Embryonic facial prominence (tissue), 1 donor: ENCODE data around the gene RHOG.
"Not testable (repeated sequence)": the region's sequence is repeated elsewhere in the genome, so short reads cannot be mapped to it uniquely, and the experiment has no call there.

Experiments
- DNase-seq: peaks from one replicate; pipeline ENCODE4 v3.0.0-alpha.2; 2016; ENCODE audit errors: extremely low spot score

The RHOG gene

DNA sequence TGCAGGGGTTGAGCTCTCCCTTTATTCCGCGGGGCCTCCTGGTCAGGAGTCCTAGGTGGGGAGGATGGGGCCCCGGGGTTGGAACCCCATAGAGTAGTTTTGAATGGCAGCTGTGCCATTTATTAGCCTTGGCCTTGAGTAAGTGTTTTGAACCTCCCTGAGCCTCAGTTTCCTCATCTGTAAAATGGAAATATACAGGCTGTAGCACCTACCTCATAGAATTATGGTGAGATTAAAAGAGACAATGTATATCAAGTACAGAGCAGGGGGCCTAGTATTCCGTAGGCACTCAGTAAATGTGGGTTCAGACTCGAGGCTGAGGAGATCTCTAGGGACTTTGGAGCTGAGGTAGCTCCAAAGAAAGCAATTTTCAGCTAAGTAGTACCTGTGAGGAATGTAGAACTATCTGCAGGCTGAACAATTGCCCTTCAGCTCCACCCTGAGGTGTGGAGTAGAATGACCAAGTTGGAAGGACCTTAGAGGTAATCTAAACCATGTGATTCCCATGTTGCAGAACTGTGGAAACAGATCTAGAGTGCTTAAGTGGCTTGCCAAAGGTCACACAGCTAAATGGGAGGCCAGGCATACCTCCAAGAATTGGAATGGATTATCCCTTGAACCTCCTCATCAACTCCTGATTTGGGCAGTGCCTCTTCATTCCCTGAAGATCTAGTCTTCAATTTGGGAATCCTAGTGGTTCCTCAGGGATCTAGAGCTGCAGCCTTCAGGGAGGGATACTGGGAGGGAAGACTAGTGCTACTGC is 31.7 kb downstream of the RHOG start:
- no peak for DNase-seq

DNA sequence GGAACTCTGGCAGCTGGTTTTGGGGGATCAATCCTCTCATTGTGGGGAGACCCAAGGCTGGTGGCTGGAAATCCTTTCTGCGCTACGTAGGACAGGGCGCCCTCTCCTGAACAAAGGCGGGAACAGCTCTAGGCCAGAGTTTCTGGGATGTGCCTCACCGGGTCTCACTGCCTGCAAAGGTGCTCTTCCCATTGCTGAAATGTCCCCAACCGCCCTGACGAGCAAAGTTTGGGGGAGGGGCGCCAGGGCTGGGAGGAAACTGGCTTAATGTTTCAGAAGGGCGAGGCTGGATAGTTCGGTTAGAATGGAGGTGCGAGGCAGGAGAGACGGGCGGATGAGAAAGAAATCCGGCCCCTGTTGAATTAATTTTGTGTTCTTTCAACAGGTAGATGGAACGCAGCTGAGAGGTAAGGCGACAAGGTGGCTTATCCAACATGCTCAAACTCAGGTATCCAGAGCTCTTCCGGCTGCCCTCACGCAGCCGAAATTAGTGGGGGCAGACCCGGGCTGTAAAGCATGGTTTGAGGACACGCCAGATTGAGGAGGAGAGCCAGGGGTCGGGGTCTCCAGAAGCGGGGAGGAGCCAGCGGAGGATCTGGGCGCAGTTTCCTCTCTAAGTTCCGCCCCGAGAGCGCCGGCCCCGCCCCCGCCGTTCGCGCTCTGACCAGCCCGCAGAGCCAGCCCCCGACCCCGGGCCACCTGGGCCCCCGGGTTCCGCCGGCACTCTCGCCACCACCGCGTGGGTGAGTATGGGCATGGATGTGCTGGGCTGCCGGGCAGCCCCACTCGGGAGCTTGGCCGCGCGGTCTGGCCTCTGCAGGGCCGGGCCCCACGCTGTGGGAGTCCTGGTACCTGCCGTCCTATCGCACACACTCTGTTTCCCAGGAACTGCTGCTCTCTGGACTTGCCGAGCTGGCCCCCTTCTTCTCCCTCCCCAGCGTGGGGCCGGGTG is 32.6 kb downstream of the RHOG start, which contains the start of gene PGAP2:
TSS of gene PGAP2 (plus strand) at position 652 of the 952 bp plus-strand sequence. CDS start 2,700 bp downstream, outside the sequence.
- DNase-seq = no peak

DNA sequence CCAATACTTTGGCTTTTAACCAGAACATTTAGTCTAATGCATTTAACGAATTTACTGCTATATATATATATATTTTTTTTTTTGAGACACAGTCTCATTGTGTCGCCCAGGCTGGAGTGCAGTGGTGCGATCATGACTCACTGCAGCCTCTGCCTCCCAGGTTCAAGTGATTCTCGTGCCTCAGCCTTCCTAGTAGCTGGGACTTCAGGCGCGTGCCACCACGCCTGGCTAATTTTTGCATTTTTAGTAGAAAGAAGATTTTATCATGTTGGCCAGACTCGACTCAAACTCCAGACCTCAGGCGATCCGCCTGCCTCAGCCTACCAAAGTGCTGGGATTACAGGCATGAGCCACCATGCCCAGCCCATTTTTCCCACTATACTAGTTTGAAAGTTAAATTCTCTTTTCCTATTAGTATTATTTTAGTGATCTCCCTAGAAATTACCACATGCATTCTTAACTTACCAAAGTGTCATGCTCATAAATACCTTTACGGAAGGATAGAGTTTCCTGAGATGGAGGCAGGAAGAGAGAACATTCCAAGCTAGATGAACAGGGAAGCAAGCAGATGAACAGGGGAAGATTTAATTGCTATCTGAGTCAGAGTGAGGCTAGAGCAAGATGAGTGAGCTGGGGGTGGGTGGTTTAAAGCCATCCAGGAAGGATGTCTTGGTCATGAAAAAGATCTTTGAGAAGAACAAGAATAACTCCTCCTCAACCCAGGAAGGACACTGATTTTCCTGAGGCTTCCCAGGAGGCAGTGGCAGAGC is 36.8 kb downstream of the RHOG start:
- no peak for DNase-seq

DNA sequence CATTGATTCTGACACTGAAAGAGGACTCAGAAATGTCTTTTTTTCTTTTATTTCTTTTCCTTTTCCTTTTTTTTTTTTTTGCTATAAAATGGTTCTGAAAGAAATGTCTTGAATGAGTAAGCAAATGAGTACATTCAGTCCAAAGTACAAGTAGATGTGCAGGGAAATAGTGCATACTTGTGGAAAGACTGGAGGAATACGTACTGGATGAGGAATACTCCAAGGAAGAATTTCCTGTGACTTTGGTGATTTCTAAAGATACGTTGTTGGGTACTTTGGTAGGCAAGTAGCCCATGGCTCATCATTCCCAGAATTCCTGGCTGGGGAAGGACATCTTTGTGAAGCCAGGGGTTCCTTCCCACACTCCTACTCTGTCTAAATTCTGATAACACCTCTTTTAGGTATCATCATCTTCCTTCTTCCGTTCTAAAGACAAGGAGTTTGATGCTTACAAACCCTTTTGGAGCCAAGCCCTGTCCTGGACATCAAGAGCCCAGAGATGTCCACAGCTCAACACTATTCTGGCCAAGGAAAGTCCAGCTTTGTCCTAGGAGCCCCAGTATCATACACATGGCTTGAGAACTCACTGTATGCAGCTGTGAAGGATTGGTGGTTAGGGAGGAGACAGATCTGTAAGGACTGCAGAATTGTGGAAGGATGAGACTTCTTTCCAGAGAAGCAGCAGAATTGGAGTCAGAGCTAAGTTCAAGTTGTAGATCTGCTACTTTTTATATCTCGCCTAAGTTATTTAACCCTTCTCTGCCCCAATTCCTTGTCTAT is 38.6 kb downstream of the RHOG start:
- DNase-seq = no peak

DNA sequence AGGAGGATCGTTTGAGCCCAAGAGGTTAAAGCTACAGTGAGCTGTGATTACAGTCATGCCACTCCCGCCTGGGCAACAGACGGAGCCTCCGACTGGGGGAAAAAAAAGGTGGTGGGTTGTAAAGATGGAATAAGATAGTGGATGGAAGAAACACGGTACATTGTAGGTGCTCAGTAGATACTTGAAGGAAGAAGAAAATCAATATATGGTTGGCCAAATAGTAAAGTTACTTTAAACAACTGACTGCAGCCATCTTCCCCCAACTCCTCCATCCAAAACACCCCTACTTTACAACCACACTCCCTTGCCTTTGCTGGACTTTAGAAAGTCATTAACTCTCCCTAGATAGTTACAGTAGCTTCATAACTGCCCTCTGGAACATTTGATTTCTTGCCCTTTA is 40.9 kb downstream of the RHOG start:
- DNase-seq = no peak

DNA sequence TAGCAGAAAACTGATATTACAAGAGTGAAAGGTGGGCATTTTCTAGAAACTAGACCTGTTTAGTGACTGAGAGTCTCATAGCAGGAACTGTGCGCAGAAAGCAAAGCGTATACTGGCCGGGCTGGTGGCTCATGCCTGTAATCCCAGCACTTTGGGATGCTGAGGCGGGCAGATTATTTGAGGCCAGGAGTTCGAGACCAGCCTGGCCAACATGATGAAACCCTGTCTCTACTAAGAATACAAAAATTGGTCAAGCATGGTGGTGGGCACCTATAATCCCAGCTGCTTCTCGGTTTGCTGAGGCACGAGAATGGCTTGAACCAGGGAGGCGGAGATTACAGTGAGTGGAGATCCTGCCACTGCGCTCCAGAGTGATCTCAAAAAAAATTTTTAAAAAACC is 41.6 kb downstream of the RHOG start:
- DNase-seq = no peak

DNA sequence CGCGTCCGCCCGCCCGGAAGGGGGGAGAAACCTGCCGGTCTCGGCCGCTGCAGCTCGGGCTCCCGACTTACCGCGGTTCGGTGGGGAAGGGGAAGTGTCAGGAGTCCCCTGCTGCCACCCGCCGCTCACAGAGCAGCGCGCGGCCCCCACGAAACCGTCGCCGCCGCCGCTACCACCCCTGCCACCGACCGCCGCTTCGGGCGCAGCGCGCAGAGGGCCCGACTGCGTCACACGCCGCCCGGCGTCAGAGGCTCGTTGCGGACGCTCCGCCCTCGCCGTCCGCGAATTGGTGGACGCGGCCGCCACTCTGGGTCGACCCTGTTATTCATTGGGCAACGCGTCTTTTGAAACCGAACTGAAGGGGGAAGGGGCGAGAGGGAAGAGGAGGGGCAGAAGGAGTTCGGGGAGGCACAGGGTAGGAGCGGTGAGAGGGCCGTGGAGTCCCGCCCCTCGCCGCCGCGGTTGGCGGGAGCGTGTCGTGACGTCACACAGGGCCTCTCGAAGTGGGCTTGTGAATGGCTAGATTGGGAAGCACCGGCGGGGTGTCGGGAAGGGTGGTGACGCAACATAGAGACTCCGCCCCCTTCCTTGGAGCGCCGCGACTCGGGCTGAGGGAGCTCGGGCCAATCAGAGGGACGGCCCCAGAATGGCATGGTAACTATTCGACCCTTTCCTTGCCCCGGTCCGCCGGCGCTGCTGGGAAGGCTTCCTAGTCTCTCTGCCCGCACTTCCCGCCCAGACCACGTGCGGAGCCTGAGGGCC is 43.2 kb downstream of the RHOG start, which contains the start of gene NUP98:
TSS of gene NUP98 (minus strand) at position 226 of the 762 bp plus-strand sequence. CDS start 15,437 bp downstream, outside the sequence.
- peak; percentile 100 for DNase-seq

DNA sequence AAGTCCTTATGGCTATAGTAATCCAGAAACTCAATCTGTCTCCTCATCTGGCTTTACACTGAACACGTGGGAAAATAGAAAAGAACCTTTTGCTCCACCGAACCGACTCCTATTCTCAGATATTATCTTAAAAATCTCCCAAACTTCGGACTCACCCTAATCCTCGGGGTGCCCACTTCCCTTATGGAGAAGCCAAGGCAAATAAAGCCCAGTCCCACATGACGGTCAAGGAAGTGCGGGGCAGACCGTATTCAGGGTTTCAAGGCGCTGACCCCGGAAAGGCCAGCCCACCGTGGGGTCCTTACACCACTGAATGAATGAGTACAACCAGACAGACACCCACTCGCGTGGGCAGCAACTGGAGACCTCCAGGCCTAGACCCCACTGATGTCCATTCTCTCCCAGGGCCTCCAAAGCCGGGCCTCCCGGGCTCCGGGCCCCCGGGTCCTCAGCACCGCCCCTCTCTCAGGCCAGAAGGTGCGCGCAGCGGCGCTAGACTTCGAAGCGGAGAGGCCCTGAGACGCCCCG is 43.9 kb downstream of the RHOG start:
- DNase-seq = no peak

DNA sequence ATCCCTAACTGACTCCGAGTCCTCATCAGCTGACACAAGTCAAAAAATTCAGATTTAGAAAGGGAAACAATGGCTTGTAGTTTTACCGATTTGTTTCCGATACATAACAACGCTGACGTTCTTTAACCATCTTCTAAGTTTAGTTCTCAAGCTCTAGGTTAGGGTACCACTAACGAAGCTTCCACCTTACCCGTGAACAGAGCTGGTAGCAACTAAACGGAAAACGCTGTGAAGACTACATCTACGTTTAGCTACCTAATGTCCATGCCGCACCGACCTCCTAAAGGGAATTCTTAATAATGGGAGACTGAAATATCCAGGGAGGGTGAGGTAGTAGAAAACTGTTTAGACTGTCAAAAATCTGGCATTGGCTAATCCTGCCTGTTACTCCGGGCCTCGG is 44.4 kb downstream of the RHOG start:
- no peak for DNase-seq

DNA sequence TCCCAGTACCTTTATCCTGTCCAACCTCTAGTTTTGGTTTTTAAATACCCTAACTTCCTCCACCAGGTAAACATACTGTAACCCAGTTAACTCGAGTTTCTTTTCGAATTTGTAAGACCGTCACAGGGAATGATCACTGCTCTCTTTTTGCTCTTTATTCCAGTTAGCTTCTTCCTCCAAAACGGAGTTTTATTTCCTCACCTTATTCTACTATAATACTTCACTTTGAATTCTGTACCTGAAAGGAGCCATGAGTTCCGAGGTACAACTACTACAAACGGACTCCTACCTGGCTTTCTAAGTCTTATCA is 44.8 kb downstream of the RHOG start:
- no peak for DNase-seq

DNA sequence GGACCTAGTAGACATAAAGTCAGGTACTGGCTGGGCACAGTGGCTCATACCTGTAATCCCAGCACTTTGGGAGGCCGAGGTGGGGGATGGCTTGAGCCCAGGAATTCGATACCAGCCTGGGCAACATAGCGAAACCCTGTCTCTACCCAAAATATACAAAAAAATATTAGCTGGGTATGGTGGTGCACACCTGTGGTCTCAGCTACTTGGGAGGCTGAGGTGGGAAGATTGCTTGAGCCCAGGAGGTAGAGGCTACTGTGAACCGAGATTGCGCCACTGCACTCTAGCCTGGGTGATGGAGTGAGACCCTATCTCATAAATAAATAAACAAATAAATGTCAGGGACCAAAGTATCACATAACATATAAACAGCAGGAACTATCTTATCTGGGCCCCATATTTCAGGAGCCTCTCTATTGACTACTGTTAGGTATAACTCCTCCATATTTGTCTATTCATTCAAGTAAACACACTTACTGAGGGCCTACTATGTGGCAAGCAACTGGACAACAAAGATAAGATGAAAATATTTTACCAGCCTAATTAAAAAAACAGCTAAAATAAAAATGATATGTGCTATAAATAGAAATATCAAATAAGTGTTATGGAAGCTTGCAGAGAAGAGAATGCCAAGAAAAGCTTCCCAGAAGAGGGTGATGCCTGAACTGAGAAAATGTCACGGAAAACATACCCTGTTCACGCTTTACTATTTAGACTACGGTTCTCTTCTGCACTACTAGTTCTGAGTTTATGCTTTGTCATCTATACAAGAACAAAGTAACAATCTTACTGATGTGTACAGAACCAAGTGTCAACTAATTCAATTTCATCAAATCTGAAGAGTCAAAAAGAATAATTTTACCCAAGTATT is 45.4 kb downstream of the RHOG start:
- DNase-seq = no peak

DNA sequence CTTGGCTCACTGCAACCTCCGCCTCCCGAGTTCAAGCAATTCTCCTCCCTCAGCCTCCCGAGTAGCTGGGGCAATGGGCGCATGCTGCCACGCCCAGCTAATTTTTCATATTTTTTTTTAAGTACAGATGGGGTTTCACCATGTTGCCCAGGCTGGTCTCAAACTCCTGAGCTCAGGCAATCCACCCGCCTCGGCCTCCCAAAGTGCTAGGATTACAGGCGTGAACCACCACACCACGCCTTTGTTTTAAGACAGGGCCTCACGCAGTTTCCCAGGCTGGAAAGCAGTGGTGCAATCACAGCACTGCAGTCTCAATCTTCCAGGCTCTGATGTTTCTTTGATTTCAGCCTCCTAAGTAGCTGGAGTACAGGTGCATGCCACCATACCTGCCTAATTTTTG is 46.4 kb downstream of the RHOG start:
- DNase-seq = not testable (repeated sequence)

DNA sequence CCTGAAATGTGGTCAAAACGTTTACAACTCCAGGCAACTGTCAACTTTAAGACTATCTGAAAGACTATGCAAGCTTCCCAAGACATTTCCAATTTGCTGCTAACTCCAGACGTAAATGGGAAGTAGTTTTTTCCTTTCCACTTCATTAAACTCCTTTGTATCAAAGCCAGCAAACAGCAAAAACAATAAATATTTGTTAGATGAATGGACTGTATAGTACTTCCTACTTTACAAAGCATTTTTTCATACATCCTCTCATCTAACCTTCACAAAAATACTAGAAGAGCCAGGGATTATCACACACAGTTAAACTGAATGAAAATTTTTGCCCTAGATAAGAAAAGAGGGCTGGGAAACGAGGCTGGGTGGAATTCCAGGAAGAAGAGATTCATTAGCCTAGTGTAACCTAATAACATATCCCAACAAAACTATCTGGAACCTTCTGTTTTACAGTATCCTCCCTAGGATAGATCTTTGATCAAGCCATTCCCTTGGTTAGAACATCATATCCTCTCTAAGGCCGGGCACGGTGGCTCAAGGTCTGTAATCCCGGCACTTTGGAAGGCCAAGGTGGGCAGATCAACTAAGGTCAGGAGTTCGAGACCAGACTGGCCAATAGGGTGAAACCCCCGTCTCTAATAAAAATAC is 53.9 kb downstream of the RHOG start:
- DNase-seq = no peak

DNA sequence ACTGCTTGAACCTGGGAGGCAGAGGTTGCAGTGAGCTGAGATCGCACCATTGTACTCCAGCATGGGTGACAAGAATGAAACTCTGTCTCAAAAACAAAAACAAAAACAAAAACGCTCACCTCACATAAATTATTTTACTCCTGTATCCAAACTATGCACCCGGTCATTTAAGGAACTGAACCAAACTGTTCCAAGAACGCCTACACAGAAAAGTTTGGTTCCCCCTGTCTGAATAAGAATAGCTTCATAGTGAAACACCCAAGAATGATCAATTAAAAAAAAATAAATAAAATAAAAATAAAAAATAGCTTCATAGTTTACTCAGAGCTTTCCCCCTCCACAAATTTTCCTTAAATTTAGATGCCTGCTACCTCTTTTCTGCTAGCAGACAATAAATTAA is 57.1 kb downstream of the RHOG start:
- DNase-seq = no peak

DNA sequence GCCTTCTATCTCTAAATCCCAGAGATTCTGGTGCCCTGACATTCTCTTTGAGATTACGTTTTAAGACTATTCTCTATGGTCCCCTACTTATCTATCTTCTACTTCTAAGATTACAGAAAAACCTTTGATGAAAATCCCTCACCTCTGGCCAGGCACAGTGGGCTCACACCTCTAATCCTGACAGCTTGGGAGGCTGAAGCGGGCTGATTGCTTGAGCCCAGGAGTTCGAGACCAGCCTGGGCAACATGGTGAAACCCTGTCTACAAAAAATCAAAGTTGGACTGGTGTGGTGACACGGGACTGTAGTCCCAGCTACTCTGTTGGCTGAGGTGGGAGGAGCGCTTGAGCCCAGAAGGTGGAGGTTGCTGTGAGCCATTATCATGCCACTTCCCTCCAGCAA is 57.8 kb downstream of the RHOG start:
- no peak for DNase-seq

DNA sequence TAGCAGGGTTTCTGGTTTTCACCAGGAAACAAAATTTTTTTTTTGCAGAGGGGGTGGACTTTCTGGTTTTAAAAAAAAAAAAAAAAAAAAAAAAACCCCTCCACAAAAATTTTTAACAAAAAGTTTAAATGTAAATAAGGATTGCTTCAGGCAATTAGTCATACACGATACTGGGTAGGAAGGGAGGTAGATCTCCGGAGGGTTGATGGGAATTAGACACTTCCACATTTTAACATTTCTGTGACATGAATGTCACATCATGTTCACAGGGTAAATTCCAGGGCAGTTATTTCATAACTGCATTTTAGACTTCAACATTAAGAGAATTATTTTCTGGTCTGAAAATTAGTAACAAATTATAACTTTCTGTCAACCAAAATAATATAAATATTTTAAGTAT is 59.3 kb downstream of the RHOG start:
- DNase-seq = no peak
